Panc1 (cell line): ENCODE results near the gene TTC16. TPM values are rescaled to one million over a fixed set of nuclear protein-coding genes. Genes with fewer than 3 reads are reported as not detected.

Experiments used
- ATAC-seq: fragments of 200-7000 bp; cut with Tn5 transposase; 2 replicates; pipeline ENCODE4 v1.9.1; 2020; ENCODE audit warnings: mild to moderate bottlenecking, moderate library complexity
- BruUV-seq: library from RNA; stranded (reverse); fragments of 400-500 nt; replicated peaks from 2 replicates; lab custom pipeline; 2021; lab: Mats Ljungman, UMichigan
- CTCF ChIA-PET: fragments of 300-600 bp; sonication (Branson Sonifier 250); formaldehyde crosslinking; loops from one replicate; lab custom pipeline; 2022; ENCODE audit warnings: antibody characterized with exemption; lab: Charles Lee
- POLR2A ChIA-PET: fragments of 300-600 bp; sonication (Branson Sonifier 250); formaldehyde crosslinking; loops from one replicate; lab custom pipeline; 2022; ENCODE audit warnings: antibody characterized with exemption; lab: Charles Lee
- DNase-seq: peaks from one replicate; pipeline ENCODE4 v3.0.0-alpha.2; 2010; ENCODE audit warnings: low read depth, low spot score
- H3K27ac ChIP-seq: 2 replicates; pipeline ENCODE4 v1.5.1; 2011; ENCODE audit warnings: mild to moderate bottlenecking, low read length, inconsistent platforms
- H3K27me3 ChIP-seq: fragments of 200-500 bp; sonication (Bioruptor generic); 2 replicates; pipeline ENCODE4 v1.6.0; 2014; ENCODE audit warnings: low read length, inconsistent platforms; ENCODE audit not compliant: control insufficient read depth, insufficient read depth
- H3K36me3 ChIP-seq: fragments of 200-500 bp; sonication (Bioruptor generic); 2 replicates; pipeline ENCODE4 v1.5.1; 2014; ENCODE audit warnings: inconsistent platforms, mild to moderate bottlenecking, low read length, moderate library complexity; ENCODE audit not compliant: control insufficient read depth, insufficient read depth
- H3K4me1 ChIP-seq: 2 replicates; pipeline ENCODE4 v1.5.1; 2011; ENCODE audit warnings: inconsistent platforms, mild to moderate bottlenecking, low read length, moderate library complexity; ENCODE audit not compliant: control insufficient read depth, insufficient read depth
- H3K4me3 ChIP-seq, 2 experiments: 2 replicates each; pipeline ENCODE4 v1.5.1; 2011 to 2012; ENCODE audit warnings: low read depth in 2 of 2, low read length in 2 of 2, mild to moderate bottlenecking in 2 of 2, inconsistent platforms in 1 of 2, moderate library complexity in 1 of 2
- H3K9me3 ChIP-seq: fragments of 200-500 bp; sonication (Bioruptor generic); 2 replicates; pipeline ENCODE4 v1.5.1; 2014; ENCODE audit warnings: low read depth, mild to moderate bottlenecking, inconsistent platforms, low read length, moderate library complexity; ENCODE audit not compliant: control insufficient read depth, insufficient read depth
- CTCF ChIP-seq: fragments of 450-650 bp; IDR thresholded peaks from 2 replicates; pipeline ENCODE4 v1.5.1; 2017; ENCODE audit warnings: mild to moderate bottlenecking
- POLR2AphosphoS5 ChIP-seq: IDR thresholded peaks from 2 replicates; pipeline ENCODE4 v1.6.1; 2012; ENCODE audit warnings: mild to moderate bottlenecking, low read depth, low read length, moderate library complexity
- REST ChIP-seq, 2 experiments: IDR thresholded peaks; 2 replicates each; pipeline ENCODE4 v1.6.1; 2011 to 2012; ENCODE audit warnings: low read depth in 2 of 2, control low read depth in 1 of 2, low read length in 1 of 2, mild to moderate bottlenecking in 1 of 2, moderate library complexity in 1 of 2; ENCODE audit not compliant: insufficient read depth in 1 of 2
- SIN3A ChIP-seq: IDR thresholded peaks from 2 replicates; pipeline ENCODE4 v1.6.1; 2012; ENCODE audit warnings: low read depth, mild to moderate bottlenecking, low read length, moderate library complexity, borderline replicate concordance; ENCODE audit not compliant: insufficient read depth
- TCF7L2 ChIP-seq: IDR thresholded peaks from 2 replicates; pipeline ENCODE4 v1.6.1; 2011; ENCODE audit warnings: mild to moderate bottlenecking, low read depth, low read length, inconsistent platforms
- in situ Hi-C: cut with HindIII; loops from 2 replicates; pipeline ENCODE4 v1.10.0; 2016; ENCODE audit warnings: low sequenced_read_pairs, low pct_unique_long_range_greater_than_20kb
- intact Hi-C: fragments of 100-400 bp; cut with micrococcal nuclease; formaldehyde crosslinking; loops from one replicate; pipeline ENCODE4 v1.10.0; 2022; ENCODE audit not compliant: unreplicated experiment
- total RNA-seq: library from RNA; stranded (reverse); gene quantifications from one replicate; pipeline ENCODE4 v1.2.1, GENCODE V29; 2021; ENCODE audit not compliant: unreplicated experiment

Gene TTC16
- total RNA-seq, 1 experiment from 2014 or later: 0.05 TPM

GRCh38 chr9:127716412-127716811 lies 533 bp downstream of the TTC16 start:
- intact Hi-C loops (no loop called here), in situ Hi-C loops (no loop called here)
- ATAC-seq (no peak), DNase-seq (no peak)
- CTCF ChIA-PET: interaction anchor here (1.0 kb wide), 1 partner anchor 19 kb away, joined by 4 read pairs; the partner anchor contains the start of gene TOR2A
- H3K9me3 ChIP-seq: no peaks in the 10 kb centered on the region
- no TSS peak for BruUV-seq
- POLR2A ChIA-PET: no interaction called here
- H3K4me1 ChIP-seq: peaks cover 12% of the 10 kb centered on the region
- H3K27me3 ChIP-seq: no peaks in the 10 kb centered on the region
- peaks cover 3% of the 10 kb centered on the region; the same call in 1 of the 2 replicates for H3K36me3 ChIP-seq
- peak overlapping the region in 1 of 2 experiments; percentile 75; a peak in 2 of 4 replicates for H3K4me3 ChIP-seq
- TF ChIP-seq CTCF (no peak), TCF7L2 (no peak), REST (IDR thresholded peaks at IDR 0.05; ENCODE audit: insufficient read depth in 1 of 2, low read depth in 2 of 2, low read length in 1 of 2) (no peak), SIN3A (no peak), POLR2AphosphoS5 (no peak)
- H3K27ac ChIP-seq: peak overlapping the region; percentile 52

DNA sequence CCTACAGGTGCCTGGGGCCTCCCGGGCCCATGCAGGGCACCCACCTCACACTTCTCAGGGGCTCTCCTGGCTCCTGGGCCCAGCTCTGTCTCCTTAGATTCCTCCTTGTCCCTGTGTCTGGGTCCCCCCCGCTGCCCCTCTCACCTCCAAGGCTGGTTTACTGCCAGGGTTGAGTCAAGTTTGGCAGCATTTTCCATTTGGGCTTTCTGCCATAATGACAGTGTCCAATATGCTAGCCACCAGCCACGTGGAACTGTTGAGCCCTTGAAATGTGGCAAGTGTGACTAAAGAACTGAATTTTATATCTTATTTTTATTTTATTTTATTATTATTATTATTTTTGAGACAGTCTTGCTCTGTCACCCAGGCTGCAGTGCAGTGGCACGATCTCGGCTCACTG lies 1.9 kb downstream of the TTC16 start:
- peaks cover 6% of the 10 kb centered on the region for H3K4me1 ChIP-seq
- no peak overlapping the region for H3K27ac ChIP-seq
- POLR2A ChIA-PET: no interaction called here
- in situ Hi-C loops: no loop called here
- H3K27me3 ChIP-seq: no peaks in the 10 kb centered on the region
- no peak overlapping the region for H3K4me3 ChIP-seq
- no peak for ATAC-seq
- DNase-seq: no peak
- intact Hi-C loops: no loop called here
- CTCF ChIA-PET: no interaction called here
- H3K9me3 ChIP-seq: no peaks in the 10 kb centered on the region
- BruUV-seq: no TSS peak
- TF ChIP-seq TCF7L2: no peak
- TF ChIP-seq REST (IDR thresholded peaks at IDR 0.05; ENCODE audit: insufficient read depth in 1 of 2, low read depth in 2 of 2, low read length in 1 of 2): no peak
- no peak for TF ChIP-seq CTCF
- TF ChIP-seq SIN3A: no peak
- no peak for TF ChIP-seq POLR2AphosphoS5
- H3K36me3 ChIP-seq: peaks cover 3% of the 10 kb centered on the region; the same call in 1 of the 2 replicates
